Right atrium auricular region (tissue), 2 donors: Measurements from ENCODE around the gene FAM149A. TPM values are rescaled to one million over a fixed set of nuclear protein-coding genes. Genes with fewer than 3 reads are reported as not detected.

ENCODE experiments used
- DNase-seq: peaks from one replicate; pipeline ENCODE4 v3.0.0-alpha.2; 2019; ENCODE audit warnings: low spot score
- H3K27ac ChIP-seq, 2 donors: fragments of 200-600 bp; sonication (generic); 1 replicate in 1 of 2; 2 replicates in 1 of 2; pipeline ENCODE4 v1.5.1; 2016 to 2019
- H3K27me3 ChIP-seq, 2 donors: fragments of 200-600 bp; sonication (generic); one replicate each; pipeline versions ENCODE4 v1.5.1 to v1.6.0; 2017 to 2019
- H3K36me3 ChIP-seq: fragments of 200-600 bp; sonication (generic); one replicate; pipeline ENCODE4 v1.5.1; 2016
- H3K4me1 ChIP-seq, 2 donors: fragments of 200-600 bp; sonication (generic); one replicate each; pipeline versions ENCODE4 v1.5.1 to v1.6.0; 2017 to 2019
- H3K4me3 ChIP-seq, 2 donors: fragments of 200-600 bp; sonication (generic); 1 replicate in 1 of 2; 2 replicates in 1 of 2; pipeline ENCODE4 v1.5.1; 2017 to 2019; ENCODE audit warnings: mild to moderate bottlenecking in 1 of 2, moderate library complexity in 1 of 2
- H3K9me3 ChIP-seq, 2 donors: fragments of 200-600 bp; sonication (generic); one replicate each; pipeline ENCODE4 v1.5.1; 2019
- CTCF ChIP-seq, 2 donors: fragments of 200-600 bp; sonication (generic); IDR thresholded peaks; one replicate each; pipeline ENCODE4 v1.5.1; 2019; ENCODE audit warnings: antibody characterized with exemption in 2 of 2
- total RNA-seq, 2 donors: library from RNA; depleted of rRNA; stranded (reverse); fragments of >200 nt; gene quantifications; one replicate each; pipeline ENCODE4 v1.1.0, GENCODE V29; 2016

FAM149A gene
- total RNA-seq, 2 donors from 2014 or later: 6.7 to 6.8 TPM

- no peaks in the 10 kb centered on the region for H3K36me3 ChIP-seq
- H3K4me1 ChIP-seq: no peaks in the 10 kb centered on the region
- no peak for TF ChIP-seq CTCF (IDR thresholded peaks at IDR 0.05)
- H3K27ac ChIP-seq: no peak overlapping the region
- H3K4me3 ChIP-seq: no peak overlapping the region
- no peaks in the 10 kb centered on the region for H3K9me3 ChIP-seq
- DNase-seq: no peak
- no peaks in the 10 kb centered on the region for H3K27me3 ChIP-seq
Observed at GRCh38 chr4:186169945-186170802, 65.7 kb downstream of the FAM149A start.

DNA sequence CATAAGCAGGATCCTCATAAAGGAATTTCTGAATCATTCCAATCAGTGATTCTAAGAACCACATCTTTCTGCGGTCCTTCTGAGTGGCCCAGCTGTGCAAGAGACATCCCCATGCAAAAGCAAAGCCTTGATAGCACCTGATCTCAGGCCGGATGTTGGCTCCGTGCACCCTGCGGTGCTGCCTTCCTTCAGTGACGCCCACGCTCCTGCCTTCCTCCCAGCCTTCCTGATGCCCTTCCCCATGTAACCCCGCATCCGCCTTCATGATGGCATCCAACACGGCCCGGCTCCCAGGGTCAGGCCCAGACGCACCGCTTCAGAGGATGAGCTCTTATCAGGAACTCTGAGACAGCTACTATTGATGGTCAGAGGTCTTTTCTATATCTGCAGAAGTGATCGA, 66.5 kb downstream of the FAM149A start:
- Histone ChIP-seq H3K4me3 (no peak overlapping the region), H3K27me3 (no peaks in the 10 kb centered on the region), H3K36me3 (no peaks in the 10 kb centered on the region), H3K27ac (no peak overlapping the region), H3K9me3 (no peaks in the 10 kb centered on the region), H3K4me1 (no peaks in the 10 kb centered on the region)
- DNase-seq: no peak
- TF ChIP-seq CTCF (IDR thresholded peaks at IDR 0.05): no peak

GRCh38 chr4:186172546-186172945, 68.0 kb downstream of the FAM149A start:
- DNase-seq: no peak
- Histone ChIP-seq H3K9me3 (no peaks in the 10 kb centered on the region), H3K27ac (no peak overlapping the region), H3K4me3 (no peak overlapping the region), H3K4me1 (no peaks in the 10 kb centered on the region), H3K36me3 (no peaks in the 10 kb centered on the region), H3K27me3 (no peaks in the 10 kb centered on the region)
- TF ChIP-seq CTCF (IDR thresholded peaks at IDR 0.05): no peak

DNA sequence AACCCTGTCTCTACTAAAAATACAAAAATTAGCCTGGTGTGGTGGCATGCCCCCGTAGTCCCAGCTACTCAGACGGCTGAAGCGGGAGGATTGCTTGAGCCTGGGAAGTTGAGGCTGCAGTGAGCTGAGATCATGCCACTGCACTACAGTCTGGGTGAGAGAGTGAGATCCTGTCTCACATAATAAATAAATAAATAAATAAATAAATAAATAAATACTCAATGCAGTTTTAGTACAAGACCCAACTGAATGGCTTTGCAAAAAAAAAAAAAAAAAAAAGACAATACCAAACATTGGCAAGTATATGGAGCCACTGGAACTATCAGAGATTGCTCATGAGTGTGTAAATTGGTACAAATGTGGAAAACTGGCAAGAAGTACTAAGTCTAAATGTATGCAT, 83.6 kb downstream of the FAM149A start:
- TF ChIP-seq CTCF (IDR thresholded peaks at IDR 0.05): no peak
- H3K27me3 ChIP-seq: no peaks in the 10 kb centered on the region
- no peak overlapping the region for H3K4me3 ChIP-seq
- H3K36me3 ChIP-seq: no peaks in the 10 kb centered on the region
- no peaks in the 10 kb centered on the region for H3K9me3 ChIP-seq
- peaks cover 0 to 19% of the 10 kb centered on the region in 2 donors for H3K4me1 ChIP-seq
- no peak for DNase-seq
- H3K27ac ChIP-seq: no peak overlapping the region

DNA sequence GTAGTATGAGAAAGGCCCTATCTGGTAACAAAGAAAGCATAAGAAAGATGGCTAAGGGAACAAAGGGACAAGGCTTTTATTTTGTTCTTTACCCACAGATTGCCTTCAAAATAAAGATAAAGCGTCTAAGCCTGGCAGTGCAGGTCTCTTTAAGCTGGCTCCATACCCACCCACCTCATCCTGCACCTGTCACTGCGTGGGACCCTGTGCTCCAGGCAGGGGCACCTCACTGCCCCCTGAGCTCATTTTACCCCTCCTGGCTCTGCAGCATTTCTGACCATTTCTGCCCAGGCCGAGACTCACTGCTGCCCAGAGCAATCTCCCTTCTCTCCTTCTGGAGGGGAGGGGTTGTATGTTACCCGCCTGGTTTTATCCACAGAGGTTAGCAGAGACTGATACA, 85.2 kb downstream of the FAM149A start:
- no peak overlapping the region for H3K4me3 ChIP-seq
- DNase-seq: no peak
- no peaks in the 10 kb centered on the region for H3K27me3 ChIP-seq
- no peak for TF ChIP-seq CTCF (IDR thresholded peaks at IDR 0.05)
- H3K36me3 ChIP-seq: no peaks in the 10 kb centered on the region
- H3K4me1 ChIP-seq: peaks cover 0 to 26% of the 10 kb centered on the region in 2 donors
- peak overlapping the region; percentile 91 to 98 for H3K27ac ChIP-seq
- H3K9me3 ChIP-seq: no peaks in the 10 kb centered on the region
